ENCODE results near the gene ATF7. TPM values are rescaled to one million over a fixed set of nuclear protein-coding genes. Genes with fewer than 3 reads are reported as not detected.

ATF7 gene
- total and polyA plus RNA-seq, 2 experiments from 2014 or later, result 12.8 to 21.5 TPM

DNA sequence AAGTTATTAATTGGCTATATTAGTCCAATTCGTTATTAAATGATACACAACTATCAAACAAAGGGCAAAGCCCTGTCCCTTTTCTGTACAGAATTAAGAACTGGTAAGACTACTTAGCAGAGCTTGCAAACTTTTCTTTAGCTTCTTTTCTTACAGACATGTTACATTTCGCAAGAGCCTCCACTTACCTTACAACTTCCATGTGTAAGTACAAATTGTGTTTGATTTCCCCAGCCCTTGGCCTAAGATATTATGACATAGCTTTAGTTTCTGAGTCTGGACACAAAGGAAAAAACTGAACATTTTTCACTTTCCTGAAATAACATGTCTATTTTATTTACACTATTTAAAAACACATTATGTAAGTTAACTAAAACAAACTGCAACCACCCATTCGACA is 1.7 kb downstream of the ATF7 start:
- 2 to 5% methylated on average over 3 of the region's 3 CpGs for WGBS, 2 experiments (ENCODE audit: low coverage in 1 of 2, low lambda C conversion rate in 2 of 2, missing lambda C conversion rate in 2 of 2)
- Histone ChIP-seq H3K27me3 (replicated peaks; ENCODE audit: insufficient read depth) (no peaks in the 10 kb centered on the region), H3K4me2 (ENCODE audit: unreplicated experiment) (peak overlapping the region; percentile 100), H3K36me3 (ENCODE audit: low read depth) (peaks cover 5% of the 10 kb centered on the region; the same call in 1 of the 2 replicates), H3K4me3 (peak overlapping the region; percentile 94), H3K79me2 (ENCODE audit: insufficient read depth) (peaks cover 62% of the 10 kb centered on the region), H3F3A (ENCODE audit: insufficient read depth) (peaks cover 31% of the 10 kb centered on the region), H2AFZ (peak overlapping the region; percentile 82), H3K9ac (peak overlapping the region; percentile 91), H3K4me1 (ENCODE audit: insufficient read depth) (peaks cover 23% of the 10 kb centered on the region), H4K20me1 (ENCODE audit: insufficient read depth) (no peaks in the 10 kb centered on the region), H3K27ac (peak overlapping the region; percentile 67), H3K9me2 (ENCODE audit: insufficient read depth) (no peaks in the 10 kb centered on the region), H3K9me3 (ENCODE audit: low read depth) (no peaks in the 10 kb centered on the region)
- in situ Hi-C loops (cut with MboI), result no loop called here
- TF ChIP-seq EZH2 (IDR thresholded peaks at IDR 0.05; ENCODE audit: insufficient read depth, poor library complexity, severe bottlenecking) (no peak), EZH2phosphoT487 (IDR thresholded peaks at IDR 0.05; ENCODE audit: insufficient read depth, low read depth) (no peak)
- peak; percentile 53 for DNase-seq

GRCh38 chr12:53623548-53624385 is 2.4 kb downstream of the ATF7 start:
- H3K4me2 ChIP-seq (ENCODE audit: unreplicated experiment), result peak overlapping the region; percentile 100
- H3F3A ChIP-seq (ENCODE audit: insufficient read depth), result peaks cover 31% of the 10 kb centered on the region
- in situ Hi-C loops (cut with MboI), result no loop called here
- H3K36me3 ChIP-seq (ENCODE audit: low read depth), result peaks cover 5% of the 10 kb centered on the region; the same call in 1 of the 2 replicates
- DNase-seq, result peak; percentile 74
- no peaks in the 10 kb centered on the region for H3K9me2 ChIP-seq (ENCODE audit: insufficient read depth)
- peaks cover 69% of the 10 kb centered on the region for H3K79me2 ChIP-seq (ENCODE audit: insufficient read depth)
- H3K4me3 ChIP-seq, result peak overlapping the region; percentile 94
- H3K9ac ChIP-seq, result peak overlapping the region; percentile 91
- H3K9me3 ChIP-seq (ENCODE audit: low read depth), result no peaks in the 10 kb centered on the region
- H3K27ac ChIP-seq, result peak overlapping the region; percentile 67
- peak overlapping the region; percentile 82 for H2AFZ ChIP-seq
- no peaks in the 10 kb centered on the region for H4K20me1 ChIP-seq (ENCODE audit: insufficient read depth)
- H3K4me1 ChIP-seq (ENCODE audit: insufficient read depth), result peaks cover 23% of the 10 kb centered on the region
- WGBS, 2 experiments (ENCODE audit: low coverage in 1 of 2, low lambda C conversion rate in 2 of 2, missing lambda C conversion rate in 2 of 2), result 3% methylated on average over 7 of the region's 7 CpGs
- H3K27me3 ChIP-seq (replicated peaks; ENCODE audit: insufficient read depth), result no peaks in the 10 kb centered on the region
- TF ChIP-seq EZH2 (IDR thresholded peaks at IDR 0.05; ENCODE audit: insufficient read depth, poor library complexity, severe bottlenecking), result no peak
- no peak for TF ChIP-seq EZH2phosphoT487 (IDR thresholded peaks at IDR 0.05; ENCODE audit: insufficient read depth, low read depth)

DNA sequence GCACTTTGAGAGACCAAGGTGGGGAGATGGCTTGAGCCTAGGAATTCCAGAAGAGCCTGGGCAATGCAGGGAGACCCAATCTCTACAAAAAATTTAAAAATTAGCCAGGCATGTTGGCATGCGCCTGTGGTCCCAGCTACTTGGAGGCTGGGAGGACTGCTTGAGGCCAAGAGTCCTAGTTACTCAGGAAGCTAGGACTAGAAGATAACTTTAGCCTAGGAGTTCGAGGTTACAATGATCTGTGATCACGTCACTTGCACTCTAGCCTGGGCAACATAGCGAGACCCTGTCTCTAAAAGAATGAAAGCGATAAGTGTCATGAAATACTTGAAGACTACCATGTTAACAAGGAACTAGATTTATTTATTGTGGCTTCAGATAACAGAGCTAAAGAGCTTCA is 3.5 kb downstream of the ATF7 start:
- H2AFZ ChIP-seq, result no peak overlapping the region
- no peaks in the 10 kb centered on the region for H3K27me3 ChIP-seq (replicated peaks; ENCODE audit: insufficient read depth)
- H3K27ac ChIP-seq, result peak overlapping the region; percentile 67
- peaks cover 31% of the 10 kb centered on the region for H3F3A ChIP-seq (ENCODE audit: insufficient read depth)
- H3K9me2 ChIP-seq (ENCODE audit: insufficient read depth), result no peaks in the 10 kb centered on the region
- peaks cover 5% of the 10 kb centered on the region; the same call in 1 of the 2 replicates for H3K36me3 ChIP-seq (ENCODE audit: low read depth)
- peak overlapping the region; percentile 94 for H3K4me3 ChIP-seq
- in situ Hi-C loops (cut with MboI), result no loop called here
- peak overlapping the region; percentile 100 for H3K4me2 ChIP-seq (ENCODE audit: unreplicated experiment)
- TF ChIP-seq EZH2 (IDR thresholded peaks at IDR 0.05; ENCODE audit: insufficient read depth, poor library complexity, severe bottlenecking) (no peak), EZH2phosphoT487 (IDR thresholded peaks at IDR 0.05; ENCODE audit: insufficient read depth, low read depth) (no peak)
- peak overlapping the region; percentile 91; the same call in 1 of the 2 replicates for H3K9ac ChIP-seq
- WGBS, 2 experiments (ENCODE audit: low coverage in 1 of 2, low lambda C conversion rate in 2 of 2, missing lambda C conversion rate in 2 of 2), result 98 to 99% methylated on average over 5 of the region's 5 CpGs
- H4K20me1 ChIP-seq (ENCODE audit: insufficient read depth), result no peaks in the 10 kb centered on the region
- H3K9me3 ChIP-seq (ENCODE audit: low read depth), result no peaks in the 10 kb centered on the region
- H3K4me1 ChIP-seq (ENCODE audit: insufficient read depth), result peaks cover 31% of the 10 kb centered on the region
- DNase-seq, result no peak
- H3K79me2 ChIP-seq (ENCODE audit: insufficient read depth), result peaks cover 80% of the 10 kb centered on the region

GRCh38 chr12:53618275-53618674 is 7.9 kb downstream of the ATF7 start:
- peak overlapping the region; percentile 53 for H2AFZ ChIP-seq

More at GRCh38 chr12:53618275-53618674, 7.9 kb downstream of the ATF7 start:
- peaks cover 5% of the 10 kb centered on the region; the same call in 1 of the 2 replicates for H3K36me3 ChIP-seq (ENCODE audit: low read depth)
- TF ChIP-seq EZH2phosphoT487 (IDR thresholded peaks at IDR 0.05; ENCODE audit: insufficient read depth, low read depth), result no peak
- TF ChIP-seq EZH2 (IDR thresholded peaks at IDR 0.05; ENCODE audit: insufficient read depth, poor library complexity, severe bottlenecking), result no peak
- peak overlapping the region; percentile 89 for H3K4me2 ChIP-seq (ENCODE audit: unreplicated experiment)
- H3K9me3 ChIP-seq (ENCODE audit: low read depth), result no peaks in the 10 kb centered on the region
- no peaks in the 10 kb centered on the region for H3K27me3 ChIP-seq (replicated peaks; ENCODE audit: insufficient read depth)
- 2 to 4% methylated on average over 3 of the region's 3 CpGs for WGBS, 2 experiments (ENCODE audit: low coverage in 1 of 2, low lambda C conversion rate in 2 of 2, missing lambda C conversion rate in 2 of 2)
- H4K20me1 ChIP-seq (ENCODE audit: insufficient read depth), result 0 out of 2 replicates have a peak, but pooled peaks cover 3% of the 10 kb centered on the region
- H3K27ac ChIP-seq, result peak overlapping the region; percentile 27
- peak overlapping the region; percentile 67 for H3K9ac ChIP-seq
- peaks cover 99% of the 10 kb centered on the region for H3K79me2 ChIP-seq (ENCODE audit: insufficient read depth)
- peak; percentile 14 for DNase-seq
- H3K4me1 ChIP-seq (ENCODE audit: insufficient read depth), result peaks cover 26% of the 10 kb centered on the region
- no peaks in the 10 kb centered on the region for H3K9me2 ChIP-seq (ENCODE audit: insufficient read depth)
- H3F3A ChIP-seq (ENCODE audit: insufficient read depth), result peaks cover 20% of the 10 kb centered on the region
- in situ Hi-C loops (cut with MboI), result no loop called here
- H3K4me3 ChIP-seq, result peak overlapping the region; percentile 65

All from GM23248 (cell line).